Spleen (tissue), 7 donors: ENCODE results near the gene CEP41.

Source experiments
- CTCF ChIP-seq, 11 experiments: fragments of 200-600 bp in 7 of 11; fragments of 450-650 bp in 4 of 11; sonication (generic) in 4 of 11; IDR thresholded peaks in 8 of 11; conservative IDR thresholded peaks in 3 of 11; 1 replicate in 7 of 11; 2 replicates in 4 of 11; pipeline versions ENCODE4 v1.4.0 to v1.8.0; 2016 to 2021; ENCODE audit warnings: antibody characterized with exemption in 11 of 11, inconsistent platforms in 4 of 11, mild to moderate bottlenecking in 1 of 11
- POLR2A ChIP-seq, 3 donors: fragments of 450-650 bp; IDR thresholded peaks; one replicate each; pipeline ENCODE4 v1.5.1; 2017; ENCODE audit warnings: antibody characterized with exemption in 3 of 3, mild to moderate bottlenecking in 1 of 3
- donor health status: DM: no; HTN: no; CAD: no; lungs with moderate emphysema.
- donor health status: DM: no; HTN: no; CAD: no.
- donor health status: DM: no; HTN: no; CAD: no.

- TF ChIP-seq CTCF (IDR thresholded peaks at IDR 0.05 in 8 of 11, conservative IDR thresholded peaks at IDR 0.05 in 3 of 11), result no peak
- no peak for TF ChIP-seq POLR2A (IDR thresholded peaks at IDR 0.05)
Observed at GRCh38 chr7:130444234-130444633, 3.4 kb upstream of the CEP41 start.
